Heart left ventricle (tissue), 16 donors: ENCODE results near the gene ZNF148. TPM values are rescaled to one million over a fixed set of nuclear protein-coding genes. Genes with fewer than 3 reads are reported as not detected.

Experiments used
- ATAC-seq, 4 donors: fragments of 200-7000 bp; cut with Tn5 transposase; one replicate each; pipeline ENCODE4 v1.9.1; 2020 to 2022; ENCODE audit warnings: moderate library complexity in 4 of 4, mild to moderate bottlenecking in 3 of 4, moderate number of reproducible peaks in 1 of 4
- DNase-seq, 5 donors: peaks; one replicate each; pipeline ENCODE4 v3.0.0-alpha.2; 2020
- H3K27ac ChIP-seq, 12 donors: fragments of 200-600 bp; sonication (generic) in 4 of 12; one replicate each; pipeline versions ENCODE4 v1.5.0 to v1.8.0; 2016 to 2022; ENCODE audit warnings: mild to moderate bottlenecking in 2 of 12
- H3K27me3 ChIP-seq, 9 donors: fragments of 200-600 bp; sonication (generic) in 2 of 9; one replicate each; pipeline versions ENCODE4 v1.5.1 to v1.8.0; 2016 to 2022; ENCODE audit warnings: mild to moderate bottlenecking in 3 of 9
- H3K36me3 ChIP-seq, 9 donors: fragments of 200-600 bp; sonication (generic) in 2 of 9; one replicate each; pipeline versions ENCODE4 v1.5.0 to v1.8.0; 2018 to 2022; ENCODE audit warnings: mild to moderate bottlenecking in 2 of 9
- H3K4me1 ChIP-seq, 12 donors: fragments of 200-600 bp; sonication (generic) in 4 of 12; one replicate each; pipeline versions ENCODE4 v1.5.0 to v1.8.0; 2016 to 2022; ENCODE audit warnings: mild to moderate bottlenecking in 3 of 12
- H3K4me3 ChIP-seq, 12 donors: fragments of 200-600 bp; sonication (generic) in 4 of 12; one replicate each; pipeline versions ENCODE4 v1.5.0 to v1.8.0; 2017 to 2022; ENCODE audit warnings: mild to moderate bottlenecking in 9 of 12, moderate library complexity in 4 of 12
- H3K9me3 ChIP-seq, 12 donors: fragments of 200-600 bp; sonication (generic) in 4 of 12; one replicate each; pipeline versions ENCODE4 v1.5.0 to v1.8.0; 2016 to 2022; ENCODE audit warnings: mild to moderate bottlenecking in 1 of 12
- POLR2A ChIP-seq, 2 donors: fragments of 450-650 bp; IDR thresholded peaks; one replicate each; pipeline ENCODE4 v1.6.1; 2017; ENCODE audit warnings: antibody characterized with exemption in 2 of 2, mild to moderate bottlenecking in 2 of 2, moderate library complexity in 2 of 2
- WGBS, 4 donors: extraction: QIAGEN DNeasy Blood & Tissue Kit in 2 of 4; methylation state at CpG; one replicate each; pipeline versions ENCODE4 v1.1.5 to v1.1.7; 2013 to 2018; 5-methylcytosine and 5-hydroxymethylcytosine counted together
- intact Hi-C, 10 donors: fragments of 100-400 bp; cut with DNase I; formaldehyde crosslinking; loops; one replicate each; pipeline versions ENCODE4 v1.11.1 to v1.14.2; 2022
- polyA plus RNA-seq, 2 donors: library from polyadenylated mRNA; stranded (reverse); fragments of 200-250 nt; gene quantifications; one replicate each; pipeline ENCODE4 v1.2.3, GENCODE V29; 2013
- total RNA-seq, 9 donors: library from RNA; depleted of rRNA in 2 of 9; stranded (reverse); fragments of >200 nt in 2 of 9; fragmentation: NEBNext Ultra II Directional in 3 of 9; extraction: Animal tissue kit (Norgen Biotek cat#: 25700) in 3 of 9; gene quantifications; one replicate each; pipeline versions ENCODE4 v1.1.0 to v1.2.4, GENCODE V29; 2016 to 2023
- TF ChIP-seq, protein P1 (sequence below), 12 donors: fragments of 200-600 bp; sonication (generic) in 4 of 12; IDR thresholded peaks; one replicate each; pipeline versions ENCODE4 v1.5.0 to v1.8.0; 2018 to 2022; ENCODE audit warnings: antibody characterized with exemption in 12 of 12, mild to moderate bottlenecking in 5 of 12
- donor health status: ischemic (EF 13 %, LVEDD 7.1; RV severe dilation, severe dysfunction).
- donor health status: healthy with polysubstance abuse.
- donor health status: DM: no; HTN: yes; CAD: no.
- donor health status: DM: no; HTN: no; CAD: no.
- donor health status: ischemic (EF 25% LVEDD 6.9; RV normal size, moderate dysfunction).
- donor health status: ischemic (EF 25% LVEDD 5.7; RV mildly dilated, moderate dysfunction).
- donor health status: healthy.
- donor health status: DM: yes; HTN: yes; CAD: no.
- donor health status: ischemic (EF 35%, LVEDD 5.7; RV mildly dilated, moderate dysfunction).
- donor health status: nonischemic (EF 11% LVEDD 7.7; RV severe dilation, severe dysfunction).
- donor health status: DM: yes; HTN: yes; CAD: no.
- donor health status: PGD.
- donor health status: ischemic (EF 29% LVEDD 5.4; RV normal size, mild dysfunction).
- donor health status: nonischemic (EF 23%, LVEDD 6.1; RV moderate dilation, normal function).

ZNF148 gene
- total and polyA plus RNA-seq, 11 donors: 4.5 to 62.4 (median 39.0) TPM

DNA sequence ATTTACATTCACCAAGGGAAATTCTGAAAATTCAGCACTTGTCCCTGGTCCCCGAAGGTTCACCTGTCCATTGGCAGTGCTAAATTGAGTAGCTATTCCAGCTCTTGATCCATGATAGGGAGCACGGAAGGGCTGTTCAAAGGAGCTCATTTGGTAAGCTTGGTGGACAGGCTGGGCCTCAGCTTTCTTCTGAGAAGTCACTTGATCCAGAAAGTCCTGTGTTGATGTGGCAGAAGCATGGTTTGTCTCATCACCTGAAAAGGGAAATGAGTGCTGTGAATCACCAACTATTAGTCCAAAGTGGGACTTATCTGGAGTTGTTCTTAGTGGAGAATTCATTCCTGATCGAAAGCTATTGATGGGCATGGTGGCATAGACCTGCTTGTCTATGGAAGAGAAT is 142.7 kb downstream of the ZNF148 start:
- no peak for DNase-seq
- Histone ChIP-seq H3K36me3 (peaks cover 0 to 49% (median 37%) of the 10 kb centered on the region in 9 donors), H3K9me3 (no peaks in the 10 kb centered on the region), H3K4me3 (no peak overlapping the region), H3K27me3 (no peaks in the 10 kb centered on the region), H3K27ac (no peak overlapping the region), H3K4me1 (peaks cover 0 to 4% (median 0%) of the 10 kb centered on the region in 12 donors)
- TF ChIP-seq, protein P1, sequence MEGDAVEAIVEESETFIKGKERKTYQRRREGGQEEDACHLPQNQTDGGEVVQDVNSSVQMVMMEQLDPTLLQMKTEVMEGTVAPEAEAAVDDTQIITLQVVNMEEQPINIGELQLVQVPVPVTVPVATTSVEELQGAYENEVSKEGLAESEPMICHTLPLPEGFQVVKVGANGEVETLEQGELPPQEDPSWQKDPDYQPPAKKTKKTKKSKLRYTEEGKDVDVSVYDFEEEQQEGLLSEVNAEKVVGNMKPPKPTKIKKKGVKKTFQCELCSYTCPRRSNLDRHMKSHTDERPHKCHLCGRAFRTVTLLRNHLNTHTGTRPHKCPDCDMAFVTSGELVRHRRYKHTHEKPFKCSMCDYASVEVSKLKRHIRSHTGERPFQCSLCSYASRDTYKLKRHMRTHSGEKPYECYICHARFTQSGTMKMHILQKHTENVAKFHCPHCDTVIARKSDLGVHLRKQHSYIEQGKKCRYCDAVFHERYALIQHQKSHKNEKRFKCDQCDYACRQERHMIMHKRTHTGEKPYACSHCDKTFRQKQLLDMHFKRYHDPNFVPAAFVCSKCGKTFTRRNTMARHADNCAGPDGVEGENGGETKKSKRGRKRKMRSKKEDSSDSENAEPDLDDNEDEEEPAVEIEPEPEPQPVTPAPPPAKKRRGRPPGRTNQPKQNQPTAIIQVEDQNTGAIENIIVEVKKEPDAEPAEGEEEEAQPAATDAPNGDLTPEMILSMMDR (IDR thresholded peaks at IDR 0.05): no peak
- TF ChIP-seq POLR2A (IDR thresholded peaks at IDR 0.05): no peak
- intact Hi-C loops: no loop called here
- no peak for ATAC-seq
- 94 to 97% (median 95%) methylated on average over 3 of the region's 3 CpGs for WGBS, 4 donors

DNA sequence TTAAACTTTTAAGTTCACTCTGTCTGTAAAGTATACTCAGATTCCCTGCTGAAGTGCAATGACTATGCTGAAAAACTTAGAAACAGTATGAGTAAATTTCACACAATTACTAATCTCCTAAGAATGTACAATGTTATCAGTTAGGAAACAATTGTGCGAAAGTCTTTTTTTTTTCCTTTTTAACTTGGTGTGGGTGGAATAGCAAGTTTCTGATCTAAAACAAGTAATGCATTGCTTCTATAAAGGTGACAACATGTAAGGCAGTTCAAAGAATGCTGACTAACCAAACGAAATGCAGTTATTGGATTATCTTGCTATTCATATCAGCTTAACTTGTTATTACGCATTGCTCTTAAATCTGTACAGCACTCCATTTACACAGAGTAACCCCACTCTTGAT is 143.2 kb downstream of the ZNF148 start:
- Histone ChIP-seq H3K4me3 (no peak overlapping the region), H3K27me3 (no peaks in the 10 kb centered on the region), H3K36me3 (peaks cover 0 to 49% (median 41%) of the 10 kb centered on the region in 9 donors), H3K27ac (no peak overlapping the region), H3K9me3 (no peaks in the 10 kb centered on the region), H3K4me1 (peaks cover 0 to 4% (median 0%) of the 10 kb centered on the region in 12 donors)
- DNase-seq: no peak
- 83 to 89% (median 86%) methylated on average over 3 of the region's 3 CpGs for WGBS, 4 donors
- TF ChIP-seq, protein P1 (IDR thresholded peaks at IDR 0.05): no peak
- no peak for TF ChIP-seq POLR2A (IDR thresholded peaks at IDR 0.05)
- intact Hi-C loops: no loop called here
- no peak for ATAC-seq

- WGBS, 4 donors: 91 to 99% (median 96%) methylated on average over 1 of the region's 1 CpG
- ATAC-seq: no peak
Measured at GRCh38 chr3:125229707-125230106, 145.4 kb downstream of the ZNF148 start.

GRCh38 chr3:125229168-125229567 is 146.0 kb downstream of the ZNF148 start:
- Histone ChIP-seq H3K4me1 (peaks cover 0 to 4% (median 0%) of the 10 kb centered on the region in 12 donors), H3K36me3 (peaks cover 0 to 50% (median 41%) of the 10 kb centered on the region in 9 donors), H3K4me3 (no peak overlapping the region), H3K9me3 (no peaks in the 10 kb centered on the region), H3K27me3 (no peaks in the 10 kb centered on the region), H3K27ac (no peak overlapping the region)
- no peak for TF ChIP-seq POLR2A (IDR thresholded peaks at IDR 0.05)
- TF ChIP-seq, protein P1 (IDR thresholded peaks at IDR 0.05): no peak
- 62 to 69% (median 65%) methylated on average over 7 of the region's 7 CpGs for WGBS, 4 donors
- ATAC-seq: no peak
- intact Hi-C loops: no loop called here
- DNase-seq: no peak

More at GRCh38 chr3:125229707-125230106, 145.4 kb downstream of the ZNF148 start:
- Histone ChIP-seq H3K36me3 (peaks cover 0 to 55% (median 41%) of the 10 kb centered on the region in 9 donors), H3K27ac (no peak overlapping the region), H3K27me3 (no peaks in the 10 kb centered on the region), H3K4me1 (peaks cover 0 to 4% (median 0%) of the 10 kb centered on the region in 12 donors), H3K9me3 (no peaks in the 10 kb centered on the region), H3K4me3 (no peak overlapping the region)
- intact Hi-C loops: no loop called here
- DNase-seq: no peak
- TF ChIP-seq POLR2A (IDR thresholded peaks at IDR 0.05): no peak
- TF ChIP-seq, protein P1 (IDR thresholded peaks at IDR 0.05): no peak
